H1 (cell line): Measurements from ENCODE around the gene GFY. TPM values are rescaled to one million over a fixed set of nuclear protein-coding genes. Genes with fewer than 3 reads are reported as not detected.

ENCODE experiments used
- POLR2AphosphoS5 ChIP-seq: IDR thresholded peaks from 2 replicates; pipeline ENCODE4 v1.6.1; 2011; ENCODE audit warnings: low read depth, low read length
- SIN3A ChIP-seq, 2 experiments: IDR thresholded peaks in 1 of 2; conservative IDR thresholded peaks in 1 of 2; 2 replicates each; pipeline ENCODE4 v1.6.1; 2011 to 2012; ENCODE audit warnings: low read length in 2 of 2, improper control_type of control experiment in 1 of 2, low read depth in 1 of 2, mild to moderate bottlenecking in 1 of 2
- polyA plus RNA-seq, 7 experiments: library from polyadenylated mRNA; depleted of rRNA in 3 of 7; stranded (reverse) in 5 of 7; unstranded in 2 of 7; fragments of >200 nt in 5 of 7; fragments of 200-250 nt in 2 of 7; gene quantifications; 1 replicate in 5 of 7; 2 replicates in 1 of 7; 4 replicates in 1 of 7; pipeline versions ENCODE4 v1.2.1 to v1.2.3, GENCODE V29; 2011 to 2013; ENCODE audit warnings: missing spikeins in 2 of 7, mixed read lengths in 2 of 7
- total RNA-seq: library from RNA; stranded (reverse); fragmentation: NEBNext Ultra II Directional; extraction: Animal tissue kit (Norgen Biotek cat#: 25700); gene quantifications from 2 replicates; pipeline ENCODE4 v1.2.1, GENCODE V29; 2021

GFY gene
- total and polyA plus RNA-seq, 2 of the 8 experiments (the other 6 are each of a cell fraction or from before 2014, with no cell fraction given) = 0.68 to 0.93 TPM

DNA sequence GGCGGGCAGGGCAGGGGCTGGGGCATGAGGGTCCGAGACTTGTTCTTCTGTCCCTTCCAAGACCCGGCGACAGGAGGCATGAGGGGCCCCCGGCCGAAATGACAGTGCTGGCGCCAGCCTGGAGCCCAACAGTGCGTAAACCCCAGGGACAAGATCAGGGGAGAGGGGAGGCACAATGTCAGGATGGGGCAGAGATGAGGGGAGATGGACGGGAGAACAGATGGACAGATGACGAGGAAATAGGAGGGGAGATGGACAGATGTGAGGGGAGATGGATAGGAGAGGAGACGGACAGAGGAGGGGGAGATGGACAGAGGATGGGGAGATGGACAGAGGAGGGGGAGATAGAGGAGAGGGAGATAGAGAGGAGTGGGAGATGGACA lies 49.3 kb downstream of the GFY start (continued):
- TF ChIP-seq SIN3A (conservative IDR thresholded peaks at IDR 0.05 in 1 of 2, IDR thresholded peaks at IDR 0.05 in 1 of 2; ENCODE audit: low read depth in 1 of 2, low read length in 2 of 2) (no peak), POLR2AphosphoS5 (no peak)
- TF ChIP-seq, all 59 proteins: peak for 0
